Measurements from ENCODE around the gene MACROD2.

- TF ChIP-seq POLR2AphosphoS5 (IDR thresholded peaks at IDR 0.05; ENCODE audit: low read depth) = no peak
- TF ChIP-seq, protein P1, sequence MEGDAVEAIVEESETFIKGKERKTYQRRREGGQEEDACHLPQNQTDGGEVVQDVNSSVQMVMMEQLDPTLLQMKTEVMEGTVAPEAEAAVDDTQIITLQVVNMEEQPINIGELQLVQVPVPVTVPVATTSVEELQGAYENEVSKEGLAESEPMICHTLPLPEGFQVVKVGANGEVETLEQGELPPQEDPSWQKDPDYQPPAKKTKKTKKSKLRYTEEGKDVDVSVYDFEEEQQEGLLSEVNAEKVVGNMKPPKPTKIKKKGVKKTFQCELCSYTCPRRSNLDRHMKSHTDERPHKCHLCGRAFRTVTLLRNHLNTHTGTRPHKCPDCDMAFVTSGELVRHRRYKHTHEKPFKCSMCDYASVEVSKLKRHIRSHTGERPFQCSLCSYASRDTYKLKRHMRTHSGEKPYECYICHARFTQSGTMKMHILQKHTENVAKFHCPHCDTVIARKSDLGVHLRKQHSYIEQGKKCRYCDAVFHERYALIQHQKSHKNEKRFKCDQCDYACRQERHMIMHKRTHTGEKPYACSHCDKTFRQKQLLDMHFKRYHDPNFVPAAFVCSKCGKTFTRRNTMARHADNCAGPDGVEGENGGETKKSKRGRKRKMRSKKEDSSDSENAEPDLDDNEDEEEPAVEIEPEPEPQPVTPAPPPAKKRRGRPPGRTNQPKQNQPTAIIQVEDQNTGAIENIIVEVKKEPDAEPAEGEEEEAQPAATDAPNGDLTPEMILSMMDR (conservative IDR thresholded peaks at IDR 0.05; ENCODE audit: low read depth in 2 of 2) = no peak
- no peak for TF ChIP-seq EZH2 (IDR thresholded peaks at IDR 0.05; ENCODE audit: low read depth, unreplicated experiment)
- no peak for TF ChIP-seq ZNF462 (CRISPR knock-in tag; IDR thresholded peaks at IDR 0.05)
Measured at GRCh38 chr20:14559612-14560011, 564.3 kb downstream of the MACROD2 start.

Data from GM23338 (cell line).